HuH-7.5 (cell line): ENCODE results near the gene DTNB.
"Not testable (repeated sequence)": the region's sequence is repeated elsewhere in the genome, so short reads cannot be mapped to it uniquely, and the experiment has no call there.

Experiments
- DNase-seq: peaks from one replicate; pipeline ENCODE4 v3.0.0; 2011; ENCODE audit warnings: low spot score

DTNB gene

GRCh38 chr2:25623361-25623760, 50.0 kb downstream of the DTNB start:
- DNase-seq = no peak

- no peak for DNase-seq
Measured at GRCh38 chr2:25620711-25621110, 52.7 kb downstream of the DTNB start.

- no peak for DNase-seq
Measured at GRCh38 chr2:25620077-25620476, 53.3 kb downstream of the DTNB start.

GRCh38 chr2:25619185-25619584, 54.2 kb downstream of the DTNB start:
- no peak for DNase-seq

GRCh38 chr2:25618676-25619075, 54.7 kb downstream of the DTNB start:
- no peak for DNase-seq

- DNase-seq = no peak
Measured at GRCh38 chr2:25617948-25618646, 55.3 kb downstream of the DTNB start.

- no peak for DNase-seq
Measured at GRCh38 chr2:25615920-25616319, 57.5 kb downstream of the DTNB start.

- DNase-seq = no peak
Measured at GRCh38 chr2:25615386-25615785, 58.0 kb downstream of the DTNB start.

GRCh38 chr2:25614711-25615110, 58.7 kb downstream of the DTNB start:
- no peak for DNase-seq

GRCh38 chr2:25608718-25609117, 64.7 kb downstream of the DTNB start:
- DNase-seq = no peak

- DNase-seq = no peak
Measured at GRCh38 chr2:25606892-25607291, 66.5 kb downstream of the DTNB start.

GRCh38 chr2:25602333-25602723, 71.0 kb downstream of the DTNB start:
- DNase-seq = no peak

- DNase-seq = not testable (repeated sequence)
Measured at GRCh38 chr2:25601711-25602332, 71.6 kb downstream of the DTNB start.

GRCh38 chr2:25598911-25599310, 74.5 kb downstream of the DTNB start:
- no peak for DNase-seq

- no peak for DNase-seq
Measured at GRCh38 chr2:25598332-25598731, 75.0 kb downstream of the DTNB start.

- no peak for DNase-seq
Measured at GRCh38 chr2:25597881-25598280, 75.5 kb downstream of the DTNB start.

- no peak for DNase-seq
Measured at GRCh38 chr2:25596516-25597244, 76.7 kb downstream of the DTNB start.

GRCh38 chr2:25595393-25595792, 78.0 kb downstream of the DTNB start:
- DNase-seq = no peak

- DNase-seq = no peak
Measured at GRCh38 chr2:25594991-25595390, 78.4 kb downstream of the DTNB start.

- DNase-seq = no peak
Measured at GRCh38 chr2:25592766-25593292, 80.5 kb downstream of the DTNB start.

GRCh38 chr2:25590921-25591505, 82.4 kb downstream of the DTNB start:
- DNase-seq = no peak

- no peak for DNase-seq
Measured at GRCh38 chr2:25589676-25590205, 83.6 kb downstream of the DTNB start.
